ENCODE measurements around the gene WDR36.

Gene WDR36

DNA sequence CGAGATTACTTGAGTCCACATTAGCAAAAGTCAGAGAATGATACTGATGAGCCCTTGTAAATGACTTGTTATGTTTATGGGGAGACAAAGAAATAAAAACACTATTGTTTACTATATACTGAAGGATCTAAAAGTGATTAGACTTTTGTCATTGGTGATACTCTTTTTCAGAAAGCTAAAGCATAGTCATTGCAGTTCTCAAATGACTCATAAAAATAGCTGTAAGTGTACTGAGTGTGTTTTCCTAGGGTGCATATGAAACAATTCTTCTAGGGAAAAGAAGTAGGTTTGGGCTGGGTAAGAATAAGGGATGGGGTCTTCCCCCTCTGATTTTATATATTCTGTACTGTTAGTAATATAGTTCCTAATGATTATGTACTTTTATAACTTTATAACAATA, 32.6 kb downstream of the WDR36 start:
- H3K27me3 ChIP-seq (ENCODE audit: low read depth, low read length), result no peaks in the 10 kb centered on the region
- no peaks in the 10 kb centered on the region for H3K9me3 ChIP-seq (ENCODE audit: insufficient read depth, low read length)
- H3K79me2 ChIP-seq (ENCODE audit: low read length), result no peaks in the 10 kb centered on the region
- no peaks in the 10 kb centered on the region for H3K4me1 ChIP-seq (ENCODE audit: low read length)
- TF ChIP-seq EZH2phosphoT487 (IDR thresholded peaks at IDR 0.05; ENCODE audit: low read depth), result no peak
- TF ChIP-seq, protein P1, sequence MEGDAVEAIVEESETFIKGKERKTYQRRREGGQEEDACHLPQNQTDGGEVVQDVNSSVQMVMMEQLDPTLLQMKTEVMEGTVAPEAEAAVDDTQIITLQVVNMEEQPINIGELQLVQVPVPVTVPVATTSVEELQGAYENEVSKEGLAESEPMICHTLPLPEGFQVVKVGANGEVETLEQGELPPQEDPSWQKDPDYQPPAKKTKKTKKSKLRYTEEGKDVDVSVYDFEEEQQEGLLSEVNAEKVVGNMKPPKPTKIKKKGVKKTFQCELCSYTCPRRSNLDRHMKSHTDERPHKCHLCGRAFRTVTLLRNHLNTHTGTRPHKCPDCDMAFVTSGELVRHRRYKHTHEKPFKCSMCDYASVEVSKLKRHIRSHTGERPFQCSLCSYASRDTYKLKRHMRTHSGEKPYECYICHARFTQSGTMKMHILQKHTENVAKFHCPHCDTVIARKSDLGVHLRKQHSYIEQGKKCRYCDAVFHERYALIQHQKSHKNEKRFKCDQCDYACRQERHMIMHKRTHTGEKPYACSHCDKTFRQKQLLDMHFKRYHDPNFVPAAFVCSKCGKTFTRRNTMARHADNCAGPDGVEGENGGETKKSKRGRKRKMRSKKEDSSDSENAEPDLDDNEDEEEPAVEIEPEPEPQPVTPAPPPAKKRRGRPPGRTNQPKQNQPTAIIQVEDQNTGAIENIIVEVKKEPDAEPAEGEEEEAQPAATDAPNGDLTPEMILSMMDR (IDR thresholded peaks at IDR 0.05; ENCODE audit: low read depth, low read length), result no peak
- no peak overlapping the region for H3K4me2 ChIP-seq (ENCODE audit: low read length)
- no peak overlapping the region for H3K27ac ChIP-seq (ENCODE audit: low read length)
- H4K20me1 ChIP-seq (ENCODE audit: insufficient read depth, low read length), result no peaks in the 10 kb centered on the region
- H2AFZ ChIP-seq (ENCODE audit: low read depth, low read length), result no peak overlapping the region
- H3K4me3 ChIP-seq (ENCODE audit: low read length), result no peak overlapping the region
- no peak overlapping the region for H3K9ac ChIP-seq (ENCODE audit: low read length)
- H3K36me3 ChIP-seq (replicated peaks; ENCODE audit: low read depth, low read length), result peaks cover 36% of the 10 kb centered on the region

- H3K27ac ChIP-seq (ENCODE audit: low read length), result no peak overlapping the region
- no peaks in the 10 kb centered on the region for H3K4me1 ChIP-seq (ENCODE audit: low read length)
- no peaks in the 10 kb centered on the region for H3K27me3 ChIP-seq (ENCODE audit: low read depth, low read length)
Observed at GRCh38 chr5:111126896-111127295, 34.7 kb downstream of the WDR36 start.

DNA sequence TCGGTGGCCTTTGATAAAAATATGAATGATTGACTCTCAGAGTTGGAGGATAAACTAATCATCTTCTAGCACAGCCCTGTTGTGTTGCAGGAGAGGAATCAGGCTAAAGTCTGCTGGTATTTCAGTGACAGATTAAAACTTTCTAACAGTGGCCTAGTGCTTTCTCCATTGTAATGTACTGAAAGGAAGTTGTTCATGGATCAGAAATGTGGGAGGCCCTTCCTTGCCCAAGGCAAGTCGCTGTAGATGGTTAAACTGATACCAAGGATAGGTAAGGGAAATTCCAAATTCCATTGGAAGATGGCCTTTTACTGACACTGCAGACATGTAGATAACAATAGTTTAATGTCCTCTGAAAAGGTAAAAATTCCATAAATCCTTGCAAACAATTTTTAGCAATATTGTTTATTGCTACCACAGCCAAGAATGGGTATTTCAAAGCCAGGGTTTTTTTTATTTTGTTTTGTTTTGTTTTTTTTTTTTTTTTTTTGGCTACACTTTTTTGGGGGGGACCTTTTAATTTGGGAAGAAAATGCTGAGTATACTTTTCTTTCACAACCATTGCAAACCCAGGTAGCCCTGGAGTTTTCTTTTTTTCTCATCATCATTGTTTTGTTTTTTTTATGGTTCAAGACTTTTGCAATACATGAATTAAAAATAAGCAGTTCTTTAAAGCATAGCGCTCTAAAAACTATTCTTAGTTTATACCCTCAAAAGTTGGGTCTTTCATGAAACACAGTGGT, 35.5 kb downstream of the WDR36 start:
- Histone ChIP-seq H3K4me2 (ENCODE audit: low read length) (no peak overlapping the region), H3K27ac (ENCODE audit: low read length) (no peak overlapping the region), H3K4me1 (ENCODE audit: low read length) (peaks cover 2% of the 10 kb centered on the region), H3K9ac (ENCODE audit: low read length) (no peak overlapping the region), H3K27me3 (ENCODE audit: low read depth, low read length) (no peaks in the 10 kb centered on the region), H3K79me2 (ENCODE audit: low read length) (no peaks in the 10 kb centered on the region), H2AFZ (ENCODE audit: low read depth, low read length) (no peak overlapping the region), H4K20me1 (ENCODE audit: insufficient read depth, low read length) (no peaks in the 10 kb centered on the region), H3K4me3 (ENCODE audit: low read length) (no peak overlapping the region), H3K9me3 (ENCODE audit: insufficient read depth, low read length) (no peaks in the 10 kb centered on the region), H3K36me3 (replicated peaks; ENCODE audit: low read depth, low read length) (peaks cover 17% of the 10 kb centered on the region)
- no peak for TF ChIP-seq EZH2phosphoT487 (IDR thresholded peaks at IDR 0.05; ENCODE audit: low read depth)

More at GRCh38 chr5:111126896-111127295, 34.7 kb downstream of the WDR36 start:
- Histone ChIP-seq H3K4me2 (ENCODE audit: low read length) (no peak overlapping the region), H3K9ac (ENCODE audit: low read length) (no peak overlapping the region), H3K9me3 (ENCODE audit: insufficient read depth, low read length) (no peaks in the 10 kb centered on the region), H4K20me1 (ENCODE audit: insufficient read depth, low read length) (no peaks in the 10 kb centered on the region), H3K4me3 (ENCODE audit: low read length) (no peak overlapping the region), H3K36me3 (replicated peaks; ENCODE audit: low read depth, low read length) (peaks cover 22% of the 10 kb centered on the region), H2AFZ (ENCODE audit: low read depth, low read length) (no peak overlapping the region), H3K79me2 (ENCODE audit: low read length) (no peaks in the 10 kb centered on the region)
- TF ChIP-seq, protein P1 (IDR thresholded peaks at IDR 0.05; ENCODE audit: low read depth, low read length), result no peak
- TF ChIP-seq EZH2phosphoT487 (IDR thresholded peaks at IDR 0.05; ENCODE audit: low read depth), result no peak

- Histone ChIP-seq H3K27me3 (ENCODE audit: low read depth, low read length) (no peaks in the 10 kb centered on the region), H3K9me3 (ENCODE audit: insufficient read depth, low read length) (no peaks in the 10 kb centered on the region), H3K79me2 (ENCODE audit: low read length) (no peaks in the 10 kb centered on the region), H3K4me1 (ENCODE audit: low read length) (peaks cover 11% of the 10 kb centered on the region), H3K27ac (ENCODE audit: low read length) (no peak overlapping the region), H2AFZ (ENCODE audit: low read depth, low read length) (no peak overlapping the region), H3K9ac (ENCODE audit: low read length) (no peak overlapping the region), H3K4me3 (ENCODE audit: low read length) (no peak overlapping the region), H4K20me1 (ENCODE audit: insufficient read depth, low read length) (no peaks in the 10 kb centered on the region), H3K36me3 (replicated peaks; ENCODE audit: low read depth, low read length) (peaks cover 7% of the 10 kb centered on the region), H3K4me2 (ENCODE audit: low read length) (no peak overlapping the region)
- no peak for TF ChIP-seq EZH2phosphoT487 (IDR thresholded peaks at IDR 0.05; ENCODE audit: low read depth)
- TF ChIP-seq, protein P1 (IDR thresholded peaks at IDR 0.05; ENCODE audit: low read depth, low read length), result no peak
Observed at GRCh38 chr5:111129938-111130337, 37.8 kb downstream of the WDR36 start.

Measured in OCI-LY3 (cell line).